Tracheal epithelial cell (primary cell): ENCODE data around the gene SERPINB2. TPM values are rescaled to one million over a fixed set of nuclear protein-coding genes. Genes with fewer than 3 reads are reported as not detected.

Experiments used
- total RNA-seq: library from RNA; depleted of rRNA; stranded (reverse); fragments of >200 nt; gene quantifications from 2 replicates; pipeline ENCODE4 v1.2.1, GENCODE V29; 2014

The SERPINB2 gene, protein sequence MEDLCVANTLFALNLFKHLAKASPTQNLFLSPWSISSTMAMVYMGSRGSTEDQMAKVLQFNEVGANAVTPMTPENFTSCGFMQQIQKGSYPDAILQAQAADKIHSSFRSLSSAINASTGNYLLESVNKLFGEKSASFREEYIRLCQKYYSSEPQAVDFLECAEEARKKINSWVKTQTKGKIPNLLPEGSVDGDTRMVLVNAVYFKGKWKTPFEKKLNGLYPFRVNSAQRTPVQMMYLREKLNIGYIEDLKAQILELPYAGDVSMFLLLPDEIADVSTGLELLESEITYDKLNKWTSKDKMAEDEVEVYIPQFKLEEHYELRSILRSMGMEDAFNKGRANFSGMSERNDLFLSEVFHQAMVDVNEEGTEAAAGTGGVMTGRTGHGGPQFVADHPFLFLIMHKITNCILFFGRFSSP
- total RNA-seq: 23.9 and 219 TPM in 2 replicates

GRCh38 chr18:63887424-63887823 lies at the start of gene SERPINB2:
Gene SERPINB2, plus strand, starts transcription at chr18:63887705. Its CDS starts 3,740 bp downstream, at chr18:63891445.

GRCh38 chr18:63907664-63908063 lies 20.2 kb downstream of the SERPINB2 start, which contains the start of gene SERPINB10:
Gene SERPINB10, plus strand, starts transcription at chr18:63907958. Its CDS starts 7,553 bp downstream, at chr18:63915511.

GRCh38 chr18:63949068-63949737 lies 61.7 kb downstream of the SERPINB2 start, which contains the start of gene HMSD:
Gene HMSD, plus strand, starts transcription at chr18:63949301. Its CDS starts 4,155 bp downstream, at chr18:63953456.

Other genes with a start within 250 kb of the SERPINB2 start
- gene SERPINB4, start 243.4 kb upstream of the SERPINB2 start, total RNA-seq: 8.1 and 10.8 TPM in 2 replicates
- 33.7 and 83.3 TPM in 2 replicates for gene SERPINB3, start 225.8 kb upstream of the SERPINB2 start, total RNA-seq
- not detected in 2 replicates for gene SERPINB11, start 184.7 kb upstream of the SERPINB2 start, total RNA-seq
- 35.4 and 53.0 TPM in 2 replicates for gene SERPINB7, start 112.3 kb upstream of the SERPINB2 start, total RNA-seq
- 1.3 and 4.8 TPM in 2 replicates for gene SERPINB10, start 20.3 kb downstream of the SERPINB2 start, total RNA-seq
- gene HMSD, start 61.6 kb downstream of the SERPINB2 start, total RNA-seq: under 0.01 TPM in 1 of 2 replicates, not detected in the other
- 8.3 and 29.9 TPM in 2 replicates for gene SERPINB8, start 82.4 kb downstream of the SERPINB2 start, total RNA-seq